Measurements from ENCODE around the gene GRB10. TPM values are rescaled to one million over a fixed set of nuclear protein-coding genes. Genes with fewer than 3 reads are reported as not detected.
A peak's percentile ranks its signal among the peaks of the same experiment; 100 is the strongest.

The GRB10 gene
- polyA plus RNA-seq, 3 donors, result 1.3 to 3.1 (median 1.5) TPM

DNA sequence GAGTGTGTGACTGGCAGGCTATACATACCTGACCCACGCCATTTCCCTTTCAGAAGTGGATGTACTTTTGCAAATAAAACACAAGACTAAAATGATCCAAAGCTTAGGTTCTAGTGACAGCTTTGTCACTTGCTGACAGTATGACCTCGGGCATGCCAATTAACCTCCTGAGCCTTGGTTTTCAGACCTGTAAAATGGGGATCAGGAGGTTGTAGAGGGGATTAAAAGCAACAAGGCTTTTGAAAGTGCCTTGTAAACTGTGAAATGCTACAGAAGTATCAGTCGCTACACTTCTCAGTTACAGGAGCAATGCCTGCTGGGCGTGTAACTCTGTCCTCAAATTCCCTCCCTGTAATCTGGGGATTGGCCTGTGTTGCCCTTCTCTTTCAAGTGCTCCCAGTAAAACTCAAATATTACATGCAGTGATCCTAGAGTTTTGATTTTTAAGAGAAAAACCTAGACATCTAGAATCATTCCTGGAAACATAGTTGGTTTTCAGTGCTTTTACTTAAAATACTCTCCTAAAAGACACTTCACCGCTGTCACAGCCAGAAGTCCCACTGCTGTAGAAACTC, 8.8 kb upstream of the GRB10 start:
- peak overlapping the region; percentile 86 for H3K4me2 ChIP-seq (replicated peaks; ENCODE audit: extremely low read depth, low read length, poor library complexity, severe bottlenecking)
- peaks cover 9 to 14% of the 10 kb centered on the region in 2 donors for H3K9me3 ChIP-seq (replicated peaks in 1 of 2; ENCODE audit: control insufficient read depth in 1 of 2, insufficient read depth in 1 of 2, low read length in 2 of 2)
- H3K36me3 ChIP-seq (replicated peaks in 1 of 2; ENCODE audit: control insufficient read depth in 1 of 2, insufficient read depth in 2 of 2, low read length in 2 of 2), result no peaks in the 10 kb centered on the region
- no peak overlapping the region for H3K27ac Mint-ChIP-seq
- H3K9me3 Mint-ChIP-seq, result peaks cover 2 to 16% (median 11%) of the 10 kb centered on the region in 7 donors
- peak overlapping the region; percentile 46 to 75 (median 59) for H3K4me3 ChIP-seq (replicated peaks in 1 of 3; ENCODE audit: low read depth in 2 of 3, low read length in 3 of 3)
- 46% methylated on average over 5 of the region's 5 CpGs for WGBS (ENCODE audit: insufficient coverage)
- H3K4me3 Mint-ChIP-seq, result peak overlapping the region in 1 of 2 donors; percentile 93
- H2AFZ ChIP-seq (ENCODE audit: insufficient read depth, low read depth, low read length, poor library complexity, severe bottlenecking), result peak overlapping the region; percentile 66
- TF ChIP-seq, protein P1, sequence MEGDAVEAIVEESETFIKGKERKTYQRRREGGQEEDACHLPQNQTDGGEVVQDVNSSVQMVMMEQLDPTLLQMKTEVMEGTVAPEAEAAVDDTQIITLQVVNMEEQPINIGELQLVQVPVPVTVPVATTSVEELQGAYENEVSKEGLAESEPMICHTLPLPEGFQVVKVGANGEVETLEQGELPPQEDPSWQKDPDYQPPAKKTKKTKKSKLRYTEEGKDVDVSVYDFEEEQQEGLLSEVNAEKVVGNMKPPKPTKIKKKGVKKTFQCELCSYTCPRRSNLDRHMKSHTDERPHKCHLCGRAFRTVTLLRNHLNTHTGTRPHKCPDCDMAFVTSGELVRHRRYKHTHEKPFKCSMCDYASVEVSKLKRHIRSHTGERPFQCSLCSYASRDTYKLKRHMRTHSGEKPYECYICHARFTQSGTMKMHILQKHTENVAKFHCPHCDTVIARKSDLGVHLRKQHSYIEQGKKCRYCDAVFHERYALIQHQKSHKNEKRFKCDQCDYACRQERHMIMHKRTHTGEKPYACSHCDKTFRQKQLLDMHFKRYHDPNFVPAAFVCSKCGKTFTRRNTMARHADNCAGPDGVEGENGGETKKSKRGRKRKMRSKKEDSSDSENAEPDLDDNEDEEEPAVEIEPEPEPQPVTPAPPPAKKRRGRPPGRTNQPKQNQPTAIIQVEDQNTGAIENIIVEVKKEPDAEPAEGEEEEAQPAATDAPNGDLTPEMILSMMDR (IDR thresholded peaks at IDR 0.05), result no peak
- H3K79me2 ChIP-seq (ENCODE audit: insufficient read depth, low read length), result peaks cover 18% of the 10 kb centered on the region
- intact Hi-C loops (cut with micrococcal nuclease), result no loop called here
- no peak overlapping the region for H3K27ac ChIP-seq (ENCODE audit: low read depth in 1 of 2, low read length in 2 of 2)
- peaks cover 16 to 33% (median 25%) of the 10 kb centered on the region in 3 donors for H3K27me3 Mint-ChIP-seq (ENCODE audit: low read depth in 3 of 3)
- peaks cover 17% of the 10 kb centered on the region for H3K4me1 Mint-ChIP-seq
- H3K9ac ChIP-seq (ENCODE audit: insufficient read depth, low read length, poor library complexity, severe bottlenecking), result no peak overlapping the region
- peaks cover 0 to 4% of the 10 kb centered on the region in 2 donors for H3K36me3 Mint-ChIP-seq
- peaks cover 18 to 36% of the 10 kb centered on the region in 2 donors for H3K27me3 ChIP-seq (ENCODE audit: control insufficient read depth in 2 of 2, insufficient read depth in 2 of 2, low read length in 2 of 2)
- no peak for DNase-seq
- H3K4me1 ChIP-seq (ENCODE audit: control insufficient read depth in 1 of 2, insufficient read depth in 2 of 2, low read length in 2 of 2), result peaks cover 14 to 16% of the 10 kb centered on the region in 2 donors
- peaks cover 7% of the 10 kb centered on the region for H4K20me1 ChIP-seq (ENCODE audit: insufficient read depth, low read length)

DNA sequence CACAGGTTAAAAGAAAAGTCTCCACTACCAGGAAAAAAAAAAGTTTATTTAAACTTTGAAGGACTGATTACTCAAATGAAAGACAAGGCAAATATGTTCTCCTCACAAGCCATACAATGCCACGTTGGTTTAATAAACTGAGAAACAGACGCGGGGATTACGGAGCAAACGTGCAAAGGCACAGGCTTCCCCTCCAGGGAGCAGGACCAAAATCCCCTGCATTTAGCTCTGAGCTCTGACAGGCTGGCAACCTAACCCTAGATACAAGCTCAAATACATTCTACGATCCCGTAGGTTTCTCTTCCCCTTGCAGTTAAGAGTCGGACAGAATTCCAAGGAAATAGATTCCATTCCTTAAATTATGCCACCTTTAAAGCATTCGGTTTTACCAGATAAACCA, 7.7 kb upstream of the GRB10 start:
- H3K27me3 ChIP-seq (ENCODE audit: control insufficient read depth in 2 of 2, insufficient read depth in 2 of 2, low read length in 2 of 2), result peaks cover 16 to 31% of the 10 kb centered on the region in 2 donors
- no peak overlapping the region for H3K27ac ChIP-seq (ENCODE audit: low read depth in 1 of 2, low read length in 2 of 2)
- intact Hi-C loops (cut with micrococcal nuclease), result no loop called here
- no peak for DNase-seq
- peaks cover 9 to 14% of the 10 kb centered on the region in 2 donors for H3K9me3 ChIP-seq (replicated peaks in 1 of 2; ENCODE audit: control insufficient read depth in 1 of 2, insufficient read depth in 1 of 2, low read length in 2 of 2)
- H3K4me3 ChIP-seq (replicated peaks in 1 of 3; ENCODE audit: low read depth in 2 of 3, low read length in 3 of 3), result no peak overlapping the region
- WGBS (ENCODE audit: insufficient coverage), result 87% methylated on average over 7 of the region's 9 CpGs
- H3K4me1 Mint-ChIP-seq, result peaks cover 17% of the 10 kb centered on the region
- peaks cover 19% of the 10 kb centered on the region for H3K79me2 ChIP-seq (ENCODE audit: insufficient read depth, low read length)
- no peak overlapping the region for H2AFZ ChIP-seq (ENCODE audit: insufficient read depth, low read depth, low read length, poor library complexity, severe bottlenecking)
- H3K27me3 Mint-ChIP-seq (ENCODE audit: low read depth in 3 of 3), result peaks cover 16 to 32% (median 24%) of the 10 kb centered on the region in 3 donors
- H3K27ac Mint-ChIP-seq, result no peak overlapping the region
- peaks cover 0 to 4% of the 10 kb centered on the region in 2 donors for H3K36me3 Mint-ChIP-seq
- H3K4me3 Mint-ChIP-seq, result no peak overlapping the region
- TF ChIP-seq, protein P1 (IDR thresholded peaks at IDR 0.05), result no peak
- peaks cover 7% of the 10 kb centered on the region for H4K20me1 ChIP-seq (ENCODE audit: insufficient read depth, low read length)
- peaks cover 14 to 16% of the 10 kb centered on the region in 2 donors for H3K4me1 ChIP-seq (ENCODE audit: control insufficient read depth in 1 of 2, insufficient read depth in 2 of 2, low read length in 2 of 2)
- no peak overlapping the region for H3K4me2 ChIP-seq (replicated peaks; ENCODE audit: extremely low read depth, low read length, poor library complexity, severe bottlenecking)
- H3K9me3 Mint-ChIP-seq, result peaks cover 2 to 16% (median 11%) of the 10 kb centered on the region in 7 donors
- no peak overlapping the region for H3K9ac ChIP-seq (ENCODE audit: insufficient read depth, low read length, poor library complexity, severe bottlenecking)
- no peaks in the 10 kb centered on the region for H3K36me3 ChIP-seq (replicated peaks in 1 of 2; ENCODE audit: control insufficient read depth in 1 of 2, insufficient read depth in 2 of 2, low read length in 2 of 2)

All from CD14-positive monocyte (primary cell).